K562 (cell line): ENCODE data around the gene TRMT112. TPM values are rescaled to one million over a fixed set of nuclear protein-coding genes. Genes with fewer than 3 reads are reported as not detected.

ENCODE experiments used
- CCNT2 ChIP-seq: IDR thresholded peaks from 2 replicates; pipeline ENCODE4 v1.6.1; 2011; ENCODE audit warnings: borderline replicate concordance, low read depth, mild to moderate bottlenecking, moderate library complexity, mixed read lengths, low read length; ENCODE audit not compliant: insufficient read length; ENCODE audit errors: extremely low read depth
- EP300 ChIP-seq: IDR thresholded peaks from 2 replicates; pipeline ENCODE4 v1.6.1; 2012; ENCODE audit warnings: low read length, improper control_type of control experiment
- ETV1 ChIP-seq: fragments of 450-650 bp; conservative IDR thresholded peaks from 2 replicates; pipeline ENCODE4 v1.6.1; 2016; ENCODE audit warnings: missing genetic modification characterization, control low read depth, low read depth, missing compliant biosample characterization
- FIP1L1 ChIP-seq: fragments of 200-400 bp; formaldehyde crosslinking; IDR thresholded peaks from 2 replicates; pipeline ENCODE4 v1.6.1; 2018; ENCODE audit warnings: mild to moderate bottlenecking, low read depth, low read length; ENCODE audit not compliant: poor library complexity, severe bottlenecking
- KAT2B ChIP-seq: IDR thresholded peaks from one replicate; pipeline ENCODE4 v1.6.1; 2012; ENCODE audit warnings: low read depth, mild to moderate bottlenecking, control low read depth, inconsistent platforms, low read length, moderate library complexity
- MAZ ChIP-seq, 2 experiments: fragments of 450-650 bp in 1 of 2; sonication (generic) in 1 of 2; formaldehyde crosslinking; IDR thresholded peaks in 1 of 2; conservative IDR thresholded peaks in 1 of 2; 2 replicates each; pipeline versions ENCODE4 v1.4.0 to v1.5.0; 2020; ENCODE audit warnings: mild to moderate bottlenecking in 1 of 2, missing genetic modification reagents in 1 of 2
- MEIS2 ChIP-seq: fragments of 450-650 bp; IDR thresholded peaks from 2 replicates; pipeline ENCODE4 v1.6.1; 2014; ENCODE audit warnings: mild to moderate bottlenecking; ENCODE audit not compliant: partially characterized antibody
- MTA2 ChIP-seq: fragments of 450-650 bp; IDR thresholded peaks from 2 replicates; pipeline ENCODE4 v1.6.1; 2016; ENCODE audit warnings: low read depth
- NCOA6 ChIP-seq: fragments of 450-650 bp; IDR thresholded peaks from 2 replicates; pipeline ENCODE4 v1.6.1; 2017; ENCODE audit warnings: mild to moderate bottlenecking
- NCOR1 ChIP-seq: fragments of 450-650 bp; IDR thresholded peaks from 2 replicates; pipeline ENCODE4 v1.6.1; 2016; ENCODE audit warnings: mild to moderate bottlenecking, moderate library complexity
- POLR2H ChIP-seq: IDR thresholded peaks from 2 replicates; pipeline ENCODE4 v1.6.1; 2016; ENCODE audit warnings: missing genetic modification characterization, low read depth, mild to moderate bottlenecking, control low read depth, missing compliant biosample characterization, moderate library complexity
- PREB ChIP-seq: sonication (generic); formaldehyde crosslinking; IDR thresholded peaks from 2 replicates; pipeline ENCODE4 v1.8.1; 2023; ENCODE audit warnings: mild to moderate bottlenecking, missing genetic modification reagents
- SMAD3 ChIP-seq: fragments of 450-650 bp; formaldehyde crosslinking; conservative IDR thresholded peaks from 2 replicates; pipeline ENCODE4 v1.4.0; 2020; ENCODE audit warnings: mild to moderate bottlenecking
- TCF3 ChIP-seq: sonication (generic); formaldehyde crosslinking; IDR thresholded peaks from 2 replicates; pipeline ENCODE4 v1.4.0; 2020; ENCODE audit warnings: mild to moderate bottlenecking, missing genetic modification reagents
- XRCC3 ChIP-seq: fragments of 450-650 bp; IDR thresholded peaks from 2 replicates; pipeline ENCODE4 v1.6.1; 2017; ENCODE audit warnings: mild to moderate bottlenecking, moderate library complexity
- YY1 ChIP-seq, 3 experiments: IDR thresholded peaks; 2 replicates each; pipeline ENCODE4 v1.6.1; 2011; ENCODE audit warnings: low read length in 2 of 3, mild to moderate bottlenecking in 2 of 3, moderate library complexity in 2 of 3, borderline replicate concordance in 1 of 3, control low read depth in 1 of 3, low read depth in 1 of 3; ENCODE audit not compliant: insufficient read depth in 3 of 3, insufficient replicate concordance in 2 of 3, control insufficient read depth in 1 of 3, insufficient read length in 1 of 3; ENCODE audit errors: extremely low read depth in 1 of 3
- ZBED1 ChIP-seq: IDR thresholded peaks from 2 replicates; pipeline ENCODE4 v1.6.1; 2014
- polyA plus RNA-seq, 8 experiments: library from polyadenylated mRNA; depleted of rRNA in 4 of 8; stranded (reverse) in 5 of 8; unstranded in 3 of 8; fragments of >200 nt; fragmentation: Nextera tagmentation in 2 of 8; fragmentation: Illumina TruSeq in 1 of 8; extraction: Ambion mirVana in 2 of 8; extraction: Trizol in 1 of 8; gene quantifications; 2 replicates each; pipeline versions ENCODE4 v1.2.1 to v1.2.3, GENCODE V29; 2011 to 2014; ENCODE audit warnings: inconsistent platforms in 1 of 8, missing spikeins in 1 of 8
- total RNA-seq, 7 experiments: library from RNA; depleted of rRNA in 6 of 7; stranded (reverse); fragments of >200 nt in 6 of 7; fragmentation: Illumina TruSeq in 2 of 7; extraction: Trizol in 2 of 7; gene quantifications; 2 replicates each; pipeline versions ENCODE4 v1.2.1 to v1.2.3, GENCODE V29; 2011 to 2021; ENCODE audit warnings: low replicate concordance in 1 of 7
- TF ChIP-seq, protein P1 (sequence below): fragments of 450-650 bp; IDR thresholded peaks from 2 replicates; pipeline ENCODE4 v1.6.1; 2016
- TF ChIP-seq, protein P2 (sequence below), 2 experiments: fragments of 450-650 bp in 1 of 2; sonication (generic) in 1 of 2; formaldehyde crosslinking in 1 of 2; IDR thresholded peaks in 1 of 2; conservative IDR thresholded peaks in 1 of 2; 2 replicates each; pipeline versions ENCODE4 v1.6.1 to v1.8.1; 2016 to 2023; ENCODE audit warnings: mild to moderate bottlenecking in 2 of 2, moderate library complexity in 2 of 2, inconsistent platforms in 1 of 2, missing genetic modification reagents in 1 of 2
- TF ChIP-seq, protein P3 (sequence below), 3 experiments: IDR thresholded peaks in 2 of 3; conservative IDR thresholded peaks in 1 of 3; 2 replicates each; pipeline ENCODE4 v1.5.1; 2011 to 2012; ENCODE audit warnings: low read length in 3 of 3, mild to moderate bottlenecking in 3 of 3, control low read depth in 2 of 3, improper control_type of control experiment in 1 of 3, inconsistent platforms in 1 of 3, low read depth in 1 of 3, mixed read lengths in 1 of 3, moderate library complexity in 1 of 3; ENCODE audit not compliant: insufficient read depth in 2 of 3

TRMT112 gene
- total and polyA plus RNA-seq, 9 of the 15 experiments (the other 6 are each of a cell fraction or from before 2014, with no cell fraction given), result 162 to 444 (median 300) TPM

DNA sequence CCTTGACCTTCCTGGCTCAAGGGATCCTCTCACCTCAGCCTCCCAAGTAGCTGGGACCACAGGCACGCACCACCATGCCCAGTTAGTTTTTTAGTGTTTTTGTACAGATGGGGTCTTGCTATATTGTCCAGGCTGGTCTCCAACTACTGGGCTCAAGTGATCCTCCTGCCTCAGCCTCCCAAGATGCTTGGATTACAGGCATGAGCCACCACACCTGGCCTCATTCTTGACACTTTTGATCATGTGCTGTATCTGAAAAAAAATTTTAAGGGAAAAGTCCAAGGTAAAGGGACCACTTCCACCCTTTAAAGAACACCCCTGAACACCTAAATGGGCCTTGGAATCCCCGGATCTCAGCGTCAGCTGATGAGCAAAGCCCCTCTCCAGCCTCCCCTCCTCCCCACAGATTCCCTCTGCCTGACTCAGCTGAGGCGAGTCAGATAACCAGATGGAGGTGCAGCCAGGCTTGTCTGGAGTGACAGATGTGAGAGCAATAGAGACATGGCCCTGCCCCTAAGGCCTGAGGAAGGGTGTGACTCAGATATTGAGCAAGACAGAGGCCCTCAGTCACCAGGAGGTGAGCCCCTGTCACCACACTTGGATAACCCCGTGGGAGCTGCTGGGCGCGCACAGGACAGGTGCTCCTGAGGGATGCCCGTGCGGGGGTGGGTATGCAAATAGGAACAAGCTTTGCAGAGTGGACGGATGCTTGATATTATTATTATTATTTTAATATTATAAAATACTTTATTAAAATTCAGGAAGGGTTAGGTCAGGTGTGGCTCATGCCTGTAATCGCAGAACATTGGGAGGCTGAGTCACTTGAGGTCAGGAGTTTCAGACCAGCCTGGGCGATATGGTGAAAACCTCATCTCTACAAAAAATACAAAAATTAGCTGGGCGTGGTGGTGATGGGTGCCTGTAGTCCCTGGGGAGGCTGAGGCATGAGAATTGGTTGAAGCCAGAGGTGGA is 17.7 kb upstream of the TRMT112 start (continued):
- TF ChIP-seq, protein P1, sequence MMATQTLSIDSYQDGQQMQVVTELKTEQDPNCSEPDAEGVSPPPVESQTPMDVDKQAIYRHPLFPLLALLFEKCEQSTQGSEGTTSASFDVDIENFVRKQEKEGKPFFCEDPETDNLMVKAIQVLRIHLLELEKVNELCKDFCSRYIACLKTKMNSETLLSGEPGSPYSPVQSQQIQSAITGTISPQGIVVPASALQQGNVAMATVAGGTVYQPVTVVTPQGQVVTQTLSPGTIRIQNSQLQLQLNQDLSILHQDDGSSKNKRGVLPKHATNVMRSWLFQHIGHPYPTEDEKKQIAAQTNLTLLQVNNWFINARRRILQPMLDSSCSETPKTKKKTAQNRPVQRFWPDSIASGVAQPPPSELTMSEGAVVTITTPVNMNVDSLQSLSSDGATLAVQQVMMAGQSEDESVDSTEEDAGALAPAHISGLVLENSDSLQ, result peak; percentile 98
- no peak for TF ChIP-seq XRCC3
- TF ChIP-seq PREB (CRISPR knock-in tag), result no peak
- no peak for TF ChIP-seq NCOA6
- TF ChIP-seq SMAD3, result peak; percentile 58; the same call in 1 of the 2 replicates
- peak; percentile 99 for TF ChIP-seq MEIS2
- peak; percentile 82; the same call in 1 of the 2 replicates for TF ChIP-seq ZBED1
- peak; percentile 98 for TF ChIP-seq EP300
- TF ChIP-seq YY1 (IDR thresholded peaks at IDR 0.05; ENCODE audit: borderline replicate concordance in 1 of 3, control insufficient read depth in 1 of 3, extremely low read depth in 1 of 3, insufficient read depth in 3 of 3, insufficient read length in 1 of 3, insufficient replicate concordance in 2 of 3, low read depth in 1 of 3, low read length in 2 of 3), result peak in 2 of 3 experiments; percentile 29 to 39
- TF ChIP-seq MTA2, result peak; percentile 94
- peak; percentile 99 for TF ChIP-seq TCF3 (CRISPR knock-in tag)
- peak; percentile 91 to 92 for TF ChIP-seq MAZ (CRISPR knock-in tag; conservative IDR thresholded peaks at IDR 0.05 in 1 of 2, IDR thresholded peaks at IDR 0.05 in 1 of 2)
- TF ChIP-seq FIP1L1, result no peak
- no peak for TF ChIP-seq KAT2B
- TF ChIP-seq POLR2H, result no peak
- peak; percentile 99 for TF ChIP-seq NCOR1
- TF ChIP-seq, protein P2, sequence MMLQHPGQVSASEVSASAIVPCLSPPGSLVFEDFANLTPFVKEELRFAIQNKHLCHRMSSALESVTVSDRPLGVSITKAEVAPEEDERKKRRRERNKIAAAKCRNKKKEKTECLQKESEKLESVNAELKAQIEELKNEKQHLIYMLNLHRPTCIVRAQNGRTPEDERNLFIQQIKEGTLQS (IDR thresholded peaks at IDR 0.05), result peak; percentile 99
- TF ChIP-seq, protein P2 (CRISPR knock-in tag; conservative IDR thresholded peaks at IDR 0.05), result peak; percentile 96
- TF ChIP-seq, protein P3, sequence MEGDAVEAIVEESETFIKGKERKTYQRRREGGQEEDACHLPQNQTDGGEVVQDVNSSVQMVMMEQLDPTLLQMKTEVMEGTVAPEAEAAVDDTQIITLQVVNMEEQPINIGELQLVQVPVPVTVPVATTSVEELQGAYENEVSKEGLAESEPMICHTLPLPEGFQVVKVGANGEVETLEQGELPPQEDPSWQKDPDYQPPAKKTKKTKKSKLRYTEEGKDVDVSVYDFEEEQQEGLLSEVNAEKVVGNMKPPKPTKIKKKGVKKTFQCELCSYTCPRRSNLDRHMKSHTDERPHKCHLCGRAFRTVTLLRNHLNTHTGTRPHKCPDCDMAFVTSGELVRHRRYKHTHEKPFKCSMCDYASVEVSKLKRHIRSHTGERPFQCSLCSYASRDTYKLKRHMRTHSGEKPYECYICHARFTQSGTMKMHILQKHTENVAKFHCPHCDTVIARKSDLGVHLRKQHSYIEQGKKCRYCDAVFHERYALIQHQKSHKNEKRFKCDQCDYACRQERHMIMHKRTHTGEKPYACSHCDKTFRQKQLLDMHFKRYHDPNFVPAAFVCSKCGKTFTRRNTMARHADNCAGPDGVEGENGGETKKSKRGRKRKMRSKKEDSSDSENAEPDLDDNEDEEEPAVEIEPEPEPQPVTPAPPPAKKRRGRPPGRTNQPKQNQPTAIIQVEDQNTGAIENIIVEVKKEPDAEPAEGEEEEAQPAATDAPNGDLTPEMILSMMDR (IDR thresholded peaks at IDR 0.05 in 2 of 3, conservative IDR thresholded peaks at IDR 0.05 in 1 of 3; ENCODE audit: insufficient read depth in 2 of 3, low read depth in 1 of 3, low read length in 3 of 3), result peak in 2 of 3 experiments; percentile 19 to 26; a peak in 4 of 6 replicates
- peak; percentile 94 for TF ChIP-seq CCNT2
- TF ChIP-seq ETV1 (tag), result peak; percentile 55; the same call in 1 of the 2 replicates
